Esophagus muscularis mucosa (tissue), 4 donors: ENCODE measurements around the gene CD151. TPM values are rescaled to one million over a fixed set of nuclear protein-coding genes. Genes with fewer than 3 reads are reported as not detected.

ENCODE experiments used
- DNase-seq: peaks from one replicate; pipeline ENCODE4 v3.0.0-alpha.2; 2017; ENCODE audit errors: extremely low spot score
- H3K27ac ChIP-seq, 4 donors: fragments of 200-600 bp; sonication (generic); replicated peaks in 1 of 4; 1 replicate in 3 of 4; 2 replicates in 1 of 4; pipeline ENCODE4 v1.5.1; 2016 to 2019; ENCODE audit warnings: mild to moderate bottlenecking in 1 of 4
- H3K27me3 ChIP-seq, 4 donors: fragments of 200-600 bp; sonication (generic); one replicate each; pipeline versions ENCODE4 v1.5.1 to v1.6.0; 2016 to 2019
- H3K36me3 ChIP-seq, 4 donors: fragments of 200-600 bp; sonication (generic); one replicate each; pipeline ENCODE4 v1.5.1; 2016 to 2019
- H3K4me1 ChIP-seq, 4 donors: fragments of 200-600 bp; sonication (generic); one replicate each; pipeline ENCODE4 v1.5.1; 2016 to 2019
- H3K4me3 ChIP-seq, 4 donors: fragments of 200-600 bp; sonication (generic); 1 replicate in 2 of 4; 2 replicates in 2 of 4; pipeline ENCODE4 v1.5.1; 2016 to 2019; ENCODE audit warnings: mild to moderate bottlenecking in 4 of 4, moderate library complexity in 1 of 4
- H3K9me3 ChIP-seq, 4 donors: fragments of 200-600 bp; sonication (generic); 1 replicate in 3 of 4; 2 replicates in 1 of 4; pipeline ENCODE4 v1.5.1; 2016 to 2019
- EP300 ChIP-seq: sonication (generic); formaldehyde crosslinking; IDR thresholded peaks from one replicate; pipeline ENCODE4 v1.6.1; 2017; ENCODE audit warnings: antibody characterized with exemption
- POLR2A ChIP-seq: fragments of 450-650 bp; IDR thresholded peaks from one replicate; pipeline ENCODE4 v1.6.1; 2017; ENCODE audit warnings: antibody characterized with exemption, moderate library complexity, mild to moderate bottlenecking, low read depth
- POLR2AphosphoS5 ChIP-seq, 2 donors: sonication (generic); formaldehyde crosslinking; IDR thresholded peaks; one replicate each; pipeline ENCODE4 v1.6.1; 2017; ENCODE audit warnings: antibody characterized with exemption in 2 of 2
- WGBS: methylation state at CpG from one replicate; pipeline ENCODE4 v1.1.5; 2018; 5-methylcytosine and 5-hydroxymethylcytosine counted together
- intact Hi-C: fragments of 100-400 bp; cut with DNase I; formaldehyde crosslinking; loops from one replicate; pipeline ENCODE4 v1.15.1; 2023
- total RNA-seq, 4 donors: library from RNA; depleted of rRNA; stranded (reverse); fragments of >200 nt; gene quantifications; one replicate each; pipeline versions ENCODE4 v1.1.0 to v1.2.1, GENCODE V29; 2016
- TF ChIP-seq, protein P1 (sequence below), 3 experiments: fragments of 200-600 bp in 2 of 3; fragments of 450-650 bp in 1 of 3; sonication (generic) in 2 of 3; IDR thresholded peaks; one replicate each; pipeline ENCODE4 v1.5.1; 2017 to 2019; ENCODE audit warnings: antibody characterized with exemption in 3 of 3, mild to moderate bottlenecking in 2 of 3, moderate library complexity in 1 of 3

CD151 gene
- total RNA-seq, 4 donors from 2014 or later: 219 to 730 (median 352) TPM

DNA sequence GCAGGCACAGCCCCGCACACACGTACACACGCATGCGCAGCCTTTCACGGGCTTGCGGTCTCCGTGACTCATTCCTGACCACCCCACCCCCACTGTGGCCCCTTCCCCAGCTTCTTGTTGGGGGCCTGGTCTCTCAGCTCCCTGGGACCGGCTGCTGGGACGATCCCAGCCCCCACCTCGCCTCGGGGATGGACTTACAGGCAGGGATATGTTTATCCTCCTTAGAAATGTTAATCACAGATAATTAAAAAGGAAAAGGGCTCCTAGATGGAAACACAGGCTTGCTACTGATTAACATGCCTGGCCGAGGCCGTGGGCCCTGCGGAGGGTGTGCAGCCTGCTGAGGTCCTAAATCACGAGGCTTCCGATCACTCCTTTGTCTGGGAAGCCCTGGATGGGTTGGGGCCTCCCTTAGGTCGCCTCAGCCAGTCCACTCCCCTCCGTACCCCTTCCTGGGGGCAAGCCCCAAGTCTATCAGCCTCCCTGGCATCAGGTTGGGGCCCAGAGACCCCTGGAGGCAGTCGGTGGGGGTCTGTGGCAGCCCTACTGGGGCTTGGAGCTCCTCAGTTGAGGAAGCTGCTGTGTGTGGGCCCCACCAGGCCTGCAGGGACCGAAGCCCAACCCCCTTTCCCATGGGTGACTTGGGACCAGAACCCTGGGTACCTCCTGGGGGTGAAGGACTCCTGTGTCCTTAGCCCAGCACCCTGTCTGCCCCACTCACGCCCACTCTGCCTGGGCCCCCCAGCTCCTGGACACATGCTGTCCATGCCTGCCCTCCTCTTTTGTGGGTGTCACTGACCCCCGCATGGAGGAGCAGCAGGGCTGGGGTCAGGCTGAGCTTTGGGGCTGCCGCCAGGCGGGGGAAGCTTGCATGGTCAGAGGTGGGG, 30.5 kb downstream of the CD151 start:
- Histone ChIP-seq H3K4me1 (peaks cover 20 to 39% (median 35%) of the 10 kb centered on the region in 4 donors), H3K4me3 (no peak overlapping the region), H3K9me3 (no peaks in the 10 kb centered on the region), H3K36me3 (peaks cover 36 to 63% (median 51%) of the 10 kb centered on the region in 4 donors), H3K27ac (no peak overlapping the region), H3K27me3 (no peaks in the 10 kb centered on the region)
- DNase-seq: no peak
- intact Hi-C loops: no loop called here
- TF ChIP-seq, protein P1, sequence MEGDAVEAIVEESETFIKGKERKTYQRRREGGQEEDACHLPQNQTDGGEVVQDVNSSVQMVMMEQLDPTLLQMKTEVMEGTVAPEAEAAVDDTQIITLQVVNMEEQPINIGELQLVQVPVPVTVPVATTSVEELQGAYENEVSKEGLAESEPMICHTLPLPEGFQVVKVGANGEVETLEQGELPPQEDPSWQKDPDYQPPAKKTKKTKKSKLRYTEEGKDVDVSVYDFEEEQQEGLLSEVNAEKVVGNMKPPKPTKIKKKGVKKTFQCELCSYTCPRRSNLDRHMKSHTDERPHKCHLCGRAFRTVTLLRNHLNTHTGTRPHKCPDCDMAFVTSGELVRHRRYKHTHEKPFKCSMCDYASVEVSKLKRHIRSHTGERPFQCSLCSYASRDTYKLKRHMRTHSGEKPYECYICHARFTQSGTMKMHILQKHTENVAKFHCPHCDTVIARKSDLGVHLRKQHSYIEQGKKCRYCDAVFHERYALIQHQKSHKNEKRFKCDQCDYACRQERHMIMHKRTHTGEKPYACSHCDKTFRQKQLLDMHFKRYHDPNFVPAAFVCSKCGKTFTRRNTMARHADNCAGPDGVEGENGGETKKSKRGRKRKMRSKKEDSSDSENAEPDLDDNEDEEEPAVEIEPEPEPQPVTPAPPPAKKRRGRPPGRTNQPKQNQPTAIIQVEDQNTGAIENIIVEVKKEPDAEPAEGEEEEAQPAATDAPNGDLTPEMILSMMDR (IDR thresholded peaks at IDR 0.05): no peak
- TF ChIP-seq POLR2A: no peak
- no peak for TF ChIP-seq EP300
- TF ChIP-seq POLR2AphosphoS5 (IDR thresholded peaks at IDR 0.05): no peak
- 80% methylated on average over 21 of the region's 24 CpGs for WGBS

DNA sequence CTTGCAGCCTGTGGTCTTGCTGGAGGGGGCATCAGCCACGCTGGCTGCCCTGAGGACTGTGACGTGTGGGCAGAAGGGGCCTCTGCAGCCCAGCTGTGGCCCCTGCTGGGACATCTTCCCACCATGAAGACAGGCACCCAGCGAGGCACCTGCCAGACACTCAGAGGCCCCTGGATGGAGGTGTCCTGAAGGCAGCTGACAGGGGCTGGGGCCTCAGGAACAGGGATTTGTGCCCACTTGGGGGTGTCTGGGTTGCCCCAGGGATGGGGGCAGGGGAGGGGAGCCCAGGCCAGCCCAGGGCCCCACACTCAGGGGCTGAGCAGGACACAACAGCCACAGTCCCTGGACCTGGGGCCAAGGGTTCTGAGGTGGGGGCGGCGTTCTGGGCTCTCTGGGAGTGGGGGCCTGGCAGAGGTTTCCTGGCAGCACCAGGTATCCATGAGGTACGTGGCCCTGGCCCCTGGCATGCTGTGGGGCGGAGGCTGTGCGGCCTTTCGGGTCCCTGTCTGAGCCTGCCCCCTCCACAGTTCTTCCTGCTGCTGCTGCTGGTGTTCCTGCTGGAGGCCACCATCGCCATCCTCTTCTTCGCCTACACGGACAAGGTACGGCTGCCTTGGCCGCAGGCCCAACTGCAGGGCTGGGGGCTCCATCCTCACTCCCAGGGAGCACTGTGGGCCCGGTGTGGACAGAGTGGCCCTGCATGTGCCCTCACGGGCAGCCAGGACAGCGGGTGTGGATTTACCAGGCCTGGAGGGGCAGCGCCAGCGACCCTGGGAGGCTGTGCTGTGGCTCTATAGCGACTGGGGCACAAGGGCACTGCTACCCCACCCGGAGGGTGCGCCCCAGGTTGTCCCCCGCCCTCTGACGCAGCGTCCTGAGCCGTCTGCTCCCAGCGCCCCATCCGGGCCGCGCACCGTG, 31.4 kb downstream of the CD151 start:
- H3K4me1 ChIP-seq: peaks cover 20 to 30% (median 26%) of the 10 kb centered on the region in 4 donors
- TF ChIP-seq, protein P1 (IDR thresholded peaks at IDR 0.05): no peak
- no peak for TF ChIP-seq POLR2AphosphoS5 (IDR thresholded peaks at IDR 0.05)
- TF ChIP-seq EP300: no peak
- TF ChIP-seq POLR2A: no peak
- H3K27ac ChIP-seq: no peak overlapping the region
- no peaks in the 10 kb centered on the region for H3K27me3 ChIP-seq
- 94% methylated on average over 9 of the region's 31 CpGs for WGBS
- H3K36me3 ChIP-seq: peaks cover 36 to 69% (median 51%) of the 10 kb centered on the region in 4 donors
- no peak for DNase-seq
- no peaks in the 10 kb centered on the region for H3K9me3 ChIP-seq
- intact Hi-C loops: no loop called here
- H3K4me3 ChIP-seq: no peak overlapping the region

DNA sequence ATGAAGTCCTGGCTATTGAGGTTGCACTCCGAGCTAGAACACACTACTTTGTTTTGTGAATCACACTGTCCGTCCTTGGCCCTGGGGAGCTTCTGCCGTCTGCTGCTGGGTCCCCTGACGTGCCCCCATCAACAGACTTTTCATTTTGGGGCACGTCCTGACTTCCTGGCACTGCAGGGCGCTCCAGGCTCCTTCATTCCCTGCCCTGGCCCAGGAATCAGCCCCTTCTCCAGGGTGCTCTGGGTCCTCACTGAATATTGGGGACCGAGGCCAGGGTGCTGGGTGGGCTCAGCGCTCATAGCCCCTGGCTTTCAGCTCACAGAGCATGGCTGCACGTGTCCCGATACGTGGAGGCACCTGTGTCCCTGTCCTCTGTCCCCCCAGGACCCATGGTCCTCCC, 32.1 kb downstream of the CD151 start:
- H3K27ac ChIP-seq: no peak overlapping the region
- TF ChIP-seq EP300 (no peak), POLR2A (no peak), POLR2AphosphoS5 (IDR thresholded peaks at IDR 0.05) (no peak)
- TF ChIP-seq, protein P1 (IDR thresholded peaks at IDR 0.05): no peak
- intact Hi-C loops: no loop called here
- H3K36me3 ChIP-seq: peaks cover 36 to 76% (median 56%) of the 10 kb centered on the region in 4 donors
- no peak overlapping the region for H3K4me3 ChIP-seq
- WGBS: 85% methylated on average over 9 of the region's 11 CpGs
- no peak for DNase-seq
- no peaks in the 10 kb centered on the region for H3K27me3 ChIP-seq
- H3K9me3 ChIP-seq: no peaks in the 10 kb centered on the region
- peaks cover 14 to 22% (median 19%) of the 10 kb centered on the region in 4 donors for H3K4me1 ChIP-seq

DNA sequence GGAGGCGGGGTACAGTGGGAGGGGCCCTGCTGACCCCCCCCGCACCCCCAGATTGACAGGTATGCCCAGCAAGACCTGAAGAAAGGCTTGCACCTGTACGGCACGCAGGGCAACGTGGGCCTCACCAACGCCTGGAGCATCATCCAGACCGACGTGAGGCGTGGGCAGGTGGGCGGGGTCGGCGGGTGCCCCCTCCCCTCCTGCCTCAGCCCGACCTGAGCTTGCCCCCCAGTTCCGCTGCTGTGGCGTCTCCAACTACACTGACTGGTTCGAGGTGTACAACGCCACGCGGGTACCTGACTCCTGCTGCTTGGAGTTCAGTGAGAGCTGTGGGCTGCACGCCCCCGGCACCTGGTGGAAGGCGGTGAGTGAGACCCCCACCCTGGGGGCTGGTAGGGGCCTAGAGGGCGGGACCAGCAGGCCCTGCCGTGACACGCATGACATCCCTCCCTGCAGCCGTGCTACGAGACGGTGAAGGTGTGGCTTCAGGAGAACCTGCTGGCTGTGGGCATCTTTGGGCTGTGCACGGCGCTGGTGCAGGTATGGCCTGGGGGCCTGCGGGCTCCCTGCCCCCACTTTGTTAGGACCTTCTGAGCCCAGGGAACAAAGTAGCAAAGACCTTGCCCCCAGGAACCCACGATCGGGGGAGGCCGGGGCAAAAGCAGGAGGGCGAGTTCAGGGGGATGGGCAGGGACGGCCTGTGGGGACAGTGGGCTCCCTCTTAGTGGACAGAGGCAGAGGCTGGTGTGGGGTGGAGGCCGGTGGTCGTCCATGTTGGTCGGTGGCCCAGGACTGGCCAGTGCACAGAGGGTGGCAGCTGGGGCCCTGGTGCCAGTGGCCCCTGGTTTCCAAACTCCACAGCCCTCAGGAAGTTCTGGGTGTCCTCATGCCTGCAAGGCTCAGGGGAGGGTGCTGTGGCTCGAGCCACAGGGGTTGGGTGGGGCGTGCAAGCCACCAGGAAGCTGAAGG, 33.0 kb downstream of the CD151 start:
- Histone ChIP-seq H3K27me3 (no peaks in the 10 kb centered on the region), H3K9me3 (no peaks in the 10 kb centered on the region), H3K36me3 (peaks cover 36 to 76% (median 57%) of the 10 kb centered on the region in 4 donors), H3K4me1 (peaks cover 7 to 14% (median 11%) of the 10 kb centered on the region in 4 donors), H3K27ac (no peak overlapping the region), H3K4me3 (no peak overlapping the region)
- no peak for DNase-seq
- intact Hi-C loops: no loop called here
- TF ChIP-seq, protein P1 (IDR thresholded peaks at IDR 0.05): no peak
- TF ChIP-seq POLR2A (no peak), POLR2AphosphoS5 (IDR thresholded peaks at IDR 0.05) (no peak), EP300 (no peak)
- WGBS: 91% methylated on average over 14 of the region's 41 CpGs
